Prostate gland (tissue), 2 donors: ENCODE data around the gene ACTL10.

Source experiments
- POLR2A ChIP-seq: fragments of 450-650 bp; IDR thresholded peaks from one replicate; pipeline ENCODE4 v1.6.1; 2016; ENCODE audit warnings: antibody characterized with exemption, mild to moderate bottlenecking
- POLR2AphosphoS5 ChIP-seq: sonication (generic); formaldehyde crosslinking; IDR thresholded peaks from one replicate; pipeline ENCODE4 v1.6.1; 2017; ENCODE audit warnings: antibody characterized with exemption
- TF ChIP-seq, protein P1 (sequence below), 4 experiments: fragments of 200-600 bp in 2 of 4; fragments of 450-650 bp in 2 of 4; sonication (generic) in 2 of 4; IDR thresholded peaks; 1 replicate in 3 of 4; 2 replicates in 1 of 4; pipeline ENCODE4 v1.5.1; 2016 to 2019; ENCODE audit warnings: antibody characterized with exemption in 4 of 4, mild to moderate bottlenecking in 2 of 4, moderate library complexity in 2 of 4

DNA sequence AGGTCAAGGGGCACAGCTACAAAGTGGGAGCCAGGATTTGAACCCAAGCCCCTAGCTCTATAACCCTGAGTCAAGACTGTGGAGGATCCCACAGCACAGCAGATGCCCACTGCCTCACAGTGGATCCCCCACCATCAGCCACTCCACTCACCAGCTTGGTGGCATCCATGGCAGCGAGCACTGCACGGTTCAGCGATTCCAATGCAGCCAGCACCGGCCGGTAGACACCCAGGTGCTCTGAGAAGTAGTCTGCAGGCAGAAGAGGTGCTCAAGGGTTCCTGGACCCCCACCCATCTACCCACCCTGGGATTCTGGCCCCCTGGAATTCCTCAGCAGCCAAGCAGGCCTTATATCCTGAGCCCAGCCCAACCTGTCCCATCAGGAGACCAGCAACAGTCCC is 2.5 kb downstream of the ACTL10 start:
- no peak for TF ChIP-seq POLR2AphosphoS5
- TF ChIP-seq, protein P1, sequence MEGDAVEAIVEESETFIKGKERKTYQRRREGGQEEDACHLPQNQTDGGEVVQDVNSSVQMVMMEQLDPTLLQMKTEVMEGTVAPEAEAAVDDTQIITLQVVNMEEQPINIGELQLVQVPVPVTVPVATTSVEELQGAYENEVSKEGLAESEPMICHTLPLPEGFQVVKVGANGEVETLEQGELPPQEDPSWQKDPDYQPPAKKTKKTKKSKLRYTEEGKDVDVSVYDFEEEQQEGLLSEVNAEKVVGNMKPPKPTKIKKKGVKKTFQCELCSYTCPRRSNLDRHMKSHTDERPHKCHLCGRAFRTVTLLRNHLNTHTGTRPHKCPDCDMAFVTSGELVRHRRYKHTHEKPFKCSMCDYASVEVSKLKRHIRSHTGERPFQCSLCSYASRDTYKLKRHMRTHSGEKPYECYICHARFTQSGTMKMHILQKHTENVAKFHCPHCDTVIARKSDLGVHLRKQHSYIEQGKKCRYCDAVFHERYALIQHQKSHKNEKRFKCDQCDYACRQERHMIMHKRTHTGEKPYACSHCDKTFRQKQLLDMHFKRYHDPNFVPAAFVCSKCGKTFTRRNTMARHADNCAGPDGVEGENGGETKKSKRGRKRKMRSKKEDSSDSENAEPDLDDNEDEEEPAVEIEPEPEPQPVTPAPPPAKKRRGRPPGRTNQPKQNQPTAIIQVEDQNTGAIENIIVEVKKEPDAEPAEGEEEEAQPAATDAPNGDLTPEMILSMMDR (IDR thresholded peaks at IDR 0.05) = no peak
- no peak for TF ChIP-seq POLR2A
